ENCODE measurements around the gene DUOXA2.

Gene DUOXA2

GRCh38 chr15:45136378-45136764, 22.2 kb downstream of the DUOXA2 start:
- peak in 1 of 2 experiments; percentile 23 for DNase-seq

- DNase-seq = no peak
Measured at GRCh38 chr15:45137703-45138102, 23.6 kb downstream of the DUOXA2 start.

GRCh38 chr15:45138814-45139765, 25.0 kb downstream of the DUOXA2 start:
- no peak for DNase-seq

- DNase-seq = no peak
Measured at GRCh38 chr15:45139770-45140169, 25.6 kb downstream of the DUOXA2 start.

- DNase-seq = no peak
Measured at GRCh38 chr15:45140557-45141250, 26.6 kb downstream of the DUOXA2 start.

- DNase-seq = no peak
Measured at GRCh38 chr15:45141386-45141785, 27.3 kb downstream of the DUOXA2 start.

- DNase-seq = no peak
Measured at GRCh38 chr15:45143056-45143455, 28.9 kb downstream of the DUOXA2 start.

- no peak for DNase-seq
Measured at GRCh38 chr15:45143946-45144345, 29.8 kb downstream of the DUOXA2 start.

- DNase-seq = no peak
Measured at GRCh38 chr15:45144775-45145174, 30.6 kb downstream of the DUOXA2 start.

GRCh38 chr15:45146405-45146804, 32.3 kb downstream of the DUOXA2 start:
- no peak for DNase-seq

GRCh38 chr15:45147606-45148005, 33.5 kb downstream of the DUOXA2 start:
- no peak for DNase-seq

- no peak for DNase-seq
Measured at GRCh38 chr15:45148076-45149059, 34.2 kb downstream of the DUOXA2 start.

- DNase-seq = no peak
Measured at GRCh38 chr15:45149060-45149459, 34.9 kb downstream of the DUOXA2 start.

GRCh38 chr15:45150481-45150880, 36.4 kb downstream of the DUOXA2 start:
- DNase-seq = no peak

GRCh38 chr15:45150997-45151396, 36.9 kb downstream of the DUOXA2 start:
- no peak for DNase-seq

- no peak for DNase-seq
Measured at GRCh38 chr15:45151998-45152828, 38.1 kb downstream of the DUOXA2 start.

- DNase-seq = no peak
Measured at GRCh38 chr15:45155739-45156138, 41.6 kb downstream of the DUOXA2 start.

- DNase-seq = no peak
Measured at GRCh38 chr15:45156744-45157455, 42.8 kb downstream of the DUOXA2 start.

- DNase-seq = no peak
Measured at GRCh38 chr15:45157974-45158373, 43.8 kb downstream of the DUOXA2 start.

GRCh38 chr15:45161666-45162065, 47.5 kb downstream of the DUOXA2 start:
- DNase-seq = no peak
